Activated CD8-positive, alpha-beta memory T cell treated with anti-CD3 and anti-CD28 coated beads for 36 hours (primary cell): Measurements from ENCODE around the gene KIRREL3. TPM values are rescaled to one million over a fixed set of nuclear protein-coding genes. Genes with fewer than 3 reads are reported as not detected.

Experiments used
- CTCF ChIA-PET: fragments of 350-600 bp; sonication (Branson Sonifier 250); formaldehyde crosslinking; loops from one replicate; lab custom pipeline; 2021; ENCODE audit warnings: antibody characterized with exemption; lab: Charles Lee
- POLR2A ChIA-PET: fragments of 350-600 bp; sonication (Branson Sonifier 250); formaldehyde crosslinking; loops from one replicate; lab custom pipeline; 2021; ENCODE audit warnings: antibody characterized with exemption; lab: Charles Lee
- total RNA-seq, 2 experiments: library from RNA; stranded (reverse); gene quantifications; one replicate each; pipeline ENCODE4 v1.2.3, GENCODE V29; 2021

Gene KIRREL3
- total RNA-seq, 2 experiments from 2014 or later: not detected

- CTCF ChIA-PET: no interaction called here
- POLR2A ChIA-PET: no interaction called here
Measured at GRCh38 chr11:126498281-126498680, 502.3 kb downstream of the KIRREL3 start.

DNA sequence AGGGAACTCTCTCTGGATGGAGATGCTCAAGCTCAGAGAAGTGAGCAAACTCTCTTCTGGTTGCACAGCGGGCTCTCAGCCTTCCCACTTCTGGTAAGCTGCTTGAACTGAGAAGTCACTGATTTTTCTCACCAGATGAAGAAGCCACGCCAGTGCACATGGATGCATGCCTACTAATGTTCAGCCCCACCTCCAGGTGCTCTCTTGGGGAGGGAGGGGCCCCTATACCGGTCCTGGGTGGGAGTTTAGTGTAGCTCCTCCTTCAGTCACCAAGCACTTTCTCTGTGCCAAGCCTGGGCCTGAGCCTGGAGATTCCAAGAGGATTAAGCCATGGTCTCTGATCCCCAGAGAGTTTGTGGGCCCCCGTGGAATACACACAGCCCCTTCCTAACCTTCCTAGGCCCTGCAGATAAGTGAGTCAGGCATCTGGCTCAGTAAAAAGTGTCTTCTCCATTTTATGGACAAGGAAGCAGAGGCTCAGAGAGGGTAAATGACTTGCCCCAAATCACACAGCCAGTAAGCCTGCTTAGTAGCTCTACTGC, 502.9 kb downstream of the KIRREL3 start:
- CTCF ChIA-PET: no interaction called here
- POLR2A ChIA-PET: no interaction called here

DNA sequence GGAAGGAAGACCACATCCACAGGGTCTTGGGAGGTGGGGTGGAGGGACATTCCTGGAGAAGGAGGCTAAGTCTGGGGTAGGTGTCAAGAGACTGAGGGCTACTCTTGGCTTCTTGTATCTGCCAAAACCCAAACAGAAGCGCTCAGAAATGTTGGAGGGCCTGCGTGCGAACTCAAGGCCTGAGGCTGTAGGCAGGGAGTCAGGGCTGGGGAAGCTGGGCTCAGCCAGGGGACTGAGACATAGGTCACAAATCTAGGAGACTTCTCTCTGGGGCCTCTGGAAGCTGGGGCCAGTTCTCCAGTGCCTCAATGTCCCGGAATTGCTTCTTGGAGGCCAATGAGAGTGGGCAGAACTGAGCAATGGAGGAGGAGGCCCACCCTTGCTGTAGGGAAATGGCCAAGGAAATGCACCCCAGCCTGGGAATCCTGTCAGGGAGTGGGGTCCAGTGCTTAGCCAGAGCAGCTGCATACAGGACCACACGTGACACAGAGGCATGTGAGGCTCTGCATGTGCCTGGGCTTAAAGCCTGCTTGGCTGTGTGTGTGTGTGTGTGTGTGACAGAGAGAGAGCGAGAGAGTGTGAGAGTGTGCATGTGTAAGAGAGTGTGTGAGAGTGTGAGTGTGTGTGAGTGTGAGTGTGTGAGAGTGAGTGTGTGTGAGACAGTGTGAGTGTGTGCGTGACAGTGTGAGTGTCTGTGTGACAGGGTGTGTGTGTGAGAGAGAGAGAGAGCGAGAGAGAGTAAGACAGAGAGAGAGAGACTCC, 503.8 kb downstream of the KIRREL3 start:
- ChIA-PET CTCF (no interaction called here), POLR2A (no interaction called here)

GRCh38 chr11:126495281-126496220, 505.0 kb downstream of the KIRREL3 start:
- ChIA-PET CTCF (no interaction called here), POLR2A (no interaction called here)

GRCh38 chr11:126494831-126495230, 505.7 kb downstream of the KIRREL3 start:
- POLR2A ChIA-PET: no interaction called here
- CTCF ChIA-PET: interaction anchor here (1.3 kb wide), 1 partner anchor 15 kb away, joined by 4 read pairs; no protein-coding TSS in a partner anchor

DNA sequence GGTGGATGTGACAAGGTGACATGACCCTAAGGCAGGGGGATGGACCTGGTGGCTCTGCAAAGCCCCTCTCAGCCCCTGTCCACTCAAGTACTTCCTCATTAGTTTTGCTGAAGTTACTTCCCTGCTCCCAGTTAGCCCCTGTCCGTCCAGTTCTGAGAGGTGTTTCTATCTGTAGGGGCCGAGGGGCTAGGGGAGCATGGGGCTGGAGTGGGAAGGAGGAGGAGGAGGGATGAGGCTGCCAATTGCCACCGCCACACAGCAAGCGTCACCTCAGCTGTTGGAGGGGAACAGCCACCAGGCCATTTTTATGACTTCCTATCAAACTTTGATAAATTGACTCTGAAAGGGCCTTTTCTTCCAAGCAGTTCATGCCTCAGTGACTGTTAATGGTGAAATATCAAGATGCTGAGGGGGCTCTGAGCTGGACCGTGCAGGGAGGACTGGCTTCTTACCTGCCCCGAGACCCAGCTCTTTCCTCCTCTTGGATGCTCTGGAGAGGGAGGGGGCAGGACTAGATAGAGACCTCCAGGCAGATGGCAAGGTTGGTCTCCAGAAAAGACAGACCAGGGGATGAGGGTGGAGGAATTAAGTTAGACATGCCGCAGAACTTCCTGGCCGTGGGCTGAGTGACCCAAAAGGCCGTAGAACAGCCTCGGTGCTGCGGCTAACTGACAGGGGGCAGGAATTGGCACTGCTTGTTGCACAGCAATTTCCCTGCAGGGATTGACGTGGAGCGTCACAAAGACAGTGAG, 508.1 kb downstream of the KIRREL3 start:
- POLR2A ChIA-PET: interaction anchor here (0.6 kb wide), 1 partner anchor 28 kb away, joined by 3 read pairs; no protein-coding TSS in a partner anchor
- CTCF ChIA-PET: no interaction called here

- POLR2A ChIA-PET: no interaction called here
Measured at GRCh38 chr11:126491092-126491491, 509.5 kb downstream of the KIRREL3 start.

GRCh38 chr11:126489836-126490660, 510.5 kb downstream of the KIRREL3 start:
- CTCF ChIA-PET: interaction anchor here (1.9 kb wide), 1 partner anchor 10 kb away, joined by 11 read pairs; no protein-coding TSS in a partner anchor
- POLR2A ChIA-PET: no interaction called here

More at GRCh38 chr11:126491092-126491491, 509.5 kb downstream of the KIRREL3 start:
- CTCF ChIA-PET: no interaction called here

GRCh38 chr11:126488591-126489370, 511.8 kb downstream of the KIRREL3 start:
- CTCF ChIA-PET: interaction anchor here (1.9 kb wide), 1 partner anchor 8 kb away, joined by 11 read pairs; no protein-coding TSS in a partner anchor
- POLR2A ChIA-PET: no interaction called here

GRCh38 chr11:126487711-126488110, 512.9 kb downstream of the KIRREL3 start:
- ChIA-PET CTCF (no interaction called here), POLR2A (no interaction called here)

DNA sequence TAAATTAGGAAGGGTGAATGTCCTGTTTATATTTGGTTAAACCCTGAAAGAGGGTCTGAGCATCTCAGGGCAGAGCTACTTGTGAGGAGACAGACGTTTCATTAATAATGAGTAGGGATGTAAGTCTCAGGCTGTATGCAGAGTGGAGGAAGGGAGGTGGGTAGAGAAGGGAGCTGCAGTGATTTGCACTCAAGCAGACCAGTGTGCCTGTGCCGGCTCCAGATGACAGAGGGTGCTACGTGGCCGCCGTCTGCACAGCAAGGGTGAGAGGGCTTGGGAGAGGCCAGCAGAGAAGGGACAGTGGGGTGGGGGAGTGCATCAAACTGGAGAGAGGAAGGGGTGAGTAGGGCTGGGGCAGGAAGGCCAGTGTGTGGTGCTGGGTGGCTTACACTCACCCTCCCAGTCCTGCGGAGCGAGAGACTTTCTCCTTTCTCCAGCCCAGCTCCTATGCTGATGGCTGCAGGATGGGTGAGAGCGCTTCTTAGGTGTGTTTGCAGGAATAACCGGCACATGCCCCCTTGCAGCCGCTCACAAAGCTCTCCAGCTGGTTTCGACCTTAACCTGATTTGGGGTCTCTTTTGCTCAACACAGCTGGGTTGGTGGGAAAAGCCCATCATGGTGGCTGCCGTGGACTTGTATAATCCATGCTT, 514.5 kb downstream of the KIRREL3 start:
- CTCF ChIA-PET: no interaction called here

GRCh38 chr11:126485021-126485792, 515.4 kb downstream of the KIRREL3 start:
- ChIA-PET CTCF (interaction anchor here (0.8 to 1.5 kb wide), 2 partner anchors 44 to 175 kb away, joined by 3 to 5 read pairs; no protein-coding TSS in a partner anchor), POLR2A (no interaction called here)

More for the DNA sequence above, 514.5 kb downstream of the KIRREL3 start:
- POLR2A ChIA-PET: no interaction called here

DNA sequence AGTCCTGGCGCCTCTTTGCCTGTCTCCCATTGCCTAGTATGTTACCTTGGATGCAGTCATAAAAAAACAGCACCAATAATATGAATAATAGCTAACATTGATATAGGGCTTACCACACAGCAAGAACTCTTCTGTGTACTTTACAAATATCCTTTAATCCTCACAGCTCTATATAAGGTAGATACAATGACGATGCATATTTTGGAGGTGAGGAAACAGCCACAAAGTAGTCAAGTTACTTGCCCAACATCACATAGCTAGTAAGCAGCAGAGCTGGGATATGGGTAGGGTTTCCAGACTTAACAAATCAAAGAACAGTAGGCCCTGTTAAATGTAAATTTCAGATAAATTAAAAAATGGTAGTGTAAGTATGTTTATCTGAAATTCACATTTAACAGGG, 516.3 kb downstream of the KIRREL3 start:
- CTCF ChIA-PET: interaction anchor here (0.8 to 1.5 kb wide), 2 partner anchors 43 to 64 kb away, joined by 3 to 5 read pairs; no protein-coding TSS in a partner anchor
- POLR2A ChIA-PET: no interaction called here

DNA sequence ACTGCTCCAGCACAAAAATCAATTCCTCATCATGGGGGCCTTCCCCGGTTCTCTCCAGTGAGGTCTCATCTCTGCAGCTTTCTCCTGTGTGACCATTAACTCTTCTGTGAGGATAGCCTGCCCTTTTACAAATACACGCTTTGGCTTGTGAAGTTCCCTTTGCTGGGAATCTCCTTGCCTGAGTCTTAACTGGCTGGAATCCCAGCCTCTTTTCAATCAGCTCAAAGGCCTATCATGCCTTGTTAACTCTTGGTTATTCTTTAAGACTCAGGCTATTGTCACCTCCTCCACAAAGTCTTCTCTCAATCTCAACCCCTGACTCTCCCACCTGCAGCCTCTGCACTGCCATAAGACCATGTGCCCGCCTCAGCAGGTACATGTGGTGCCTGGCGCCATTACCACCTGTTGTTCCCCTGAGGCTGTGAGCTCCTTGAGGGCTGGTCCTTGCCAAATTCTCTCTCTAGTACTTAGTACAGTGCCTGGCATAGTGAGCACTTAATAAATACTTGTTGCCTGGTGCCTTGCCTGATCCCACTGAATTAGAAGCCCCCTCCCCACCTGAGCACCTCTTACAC, 516.9 kb downstream of the KIRREL3 start:
- POLR2A ChIA-PET: no interaction called here
- CTCF ChIA-PET: interaction anchor here (0.8 to 1.5 kb wide), 2 partner anchors 43 to 63 kb away, joined by 3 to 5 read pairs; no protein-coding TSS in a partner anchor

- ChIA-PET POLR2A (no interaction called here), CTCF (no interaction called here)
Measured at GRCh38 chr11:126482586-126483108, 517.9 kb downstream of the KIRREL3 start.
